Astrocyte (in vitro differentiated cells and primary cell): Measurements from ENCODE around the gene ZNF211.

Experiments used
- CTCF ChIP-seq: IDR thresholded peaks from 2 replicates; pipeline ENCODE4 v1.5.1; 2011; ENCODE audit warnings: low read depth, mild to moderate bottlenecking, inconsistent platforms, low read length, moderate library complexity; ENCODE audit not compliant: insufficient read depth
- EZH2 ChIP-seq: IDR thresholded peaks from 2 replicates; pipeline ENCODE4 v1.6.1; 2012; ENCODE audit warnings: mild to moderate bottlenecking, low read length, inconsistent platforms; ENCODE audit not compliant: insufficient read depth

- no peak for TF ChIP-seq CTCF
- TF ChIP-seq EZH2 = no peak
Measured at GRCh38 chr19:57587529-57587928, 45.4 kb upstream of the ZNF211 start.
